Peyer's patch (tissue), 4 donors: ENCODE data around the gene NEDD4L.

Source experiments
- POLR2A ChIP-seq, 2 donors: fragments of 450-650 bp; IDR thresholded peaks; one replicate each; pipeline ENCODE4 v1.5.1; 2017; ENCODE audit warnings: antibody characterized with exemption in 2 of 2, mild to moderate bottlenecking in 2 of 2, moderate library complexity in 2 of 2
- TF ChIP-seq, protein P1 (sequence below), 6 experiments: fragments of 450-650 bp in 4 of 6; fragments of 200-600 bp in 2 of 6; sonication (generic) in 1 of 6; IDR thresholded peaks; one replicate each; pipeline ENCODE4 v1.5.1; 2017 to 2019; ENCODE audit warnings: antibody characterized with exemption in 6 of 6, mild to moderate bottlenecking in 3 of 6, moderate library complexity in 1 of 6

DNA sequence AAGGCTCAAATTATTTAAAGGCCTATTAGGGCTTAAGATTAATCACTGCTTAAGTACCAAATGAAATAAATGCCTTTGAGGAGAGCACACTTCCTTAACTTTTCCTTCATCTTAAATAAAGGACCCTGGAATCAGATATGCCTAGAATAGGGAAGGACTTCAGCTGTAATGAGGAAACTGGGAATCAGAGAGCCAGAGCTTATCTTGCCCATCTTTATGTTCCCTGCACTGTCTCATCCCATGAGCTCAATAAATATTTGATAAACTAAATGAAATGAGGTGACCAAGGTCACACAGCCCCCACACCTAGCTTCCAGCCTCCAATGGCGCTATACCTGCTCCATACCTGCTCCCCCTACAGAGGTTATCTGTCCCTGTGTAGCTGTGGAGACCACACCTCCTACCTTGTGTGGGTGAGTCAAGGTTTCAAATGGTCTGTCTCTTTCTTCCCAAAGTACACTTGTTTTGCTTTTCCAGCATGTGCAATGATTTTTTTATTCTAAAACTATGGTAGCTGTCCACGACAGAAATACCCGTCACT lies 23.4 kb upstream of the NEDD4L start:
- TF ChIP-seq, protein P1, sequence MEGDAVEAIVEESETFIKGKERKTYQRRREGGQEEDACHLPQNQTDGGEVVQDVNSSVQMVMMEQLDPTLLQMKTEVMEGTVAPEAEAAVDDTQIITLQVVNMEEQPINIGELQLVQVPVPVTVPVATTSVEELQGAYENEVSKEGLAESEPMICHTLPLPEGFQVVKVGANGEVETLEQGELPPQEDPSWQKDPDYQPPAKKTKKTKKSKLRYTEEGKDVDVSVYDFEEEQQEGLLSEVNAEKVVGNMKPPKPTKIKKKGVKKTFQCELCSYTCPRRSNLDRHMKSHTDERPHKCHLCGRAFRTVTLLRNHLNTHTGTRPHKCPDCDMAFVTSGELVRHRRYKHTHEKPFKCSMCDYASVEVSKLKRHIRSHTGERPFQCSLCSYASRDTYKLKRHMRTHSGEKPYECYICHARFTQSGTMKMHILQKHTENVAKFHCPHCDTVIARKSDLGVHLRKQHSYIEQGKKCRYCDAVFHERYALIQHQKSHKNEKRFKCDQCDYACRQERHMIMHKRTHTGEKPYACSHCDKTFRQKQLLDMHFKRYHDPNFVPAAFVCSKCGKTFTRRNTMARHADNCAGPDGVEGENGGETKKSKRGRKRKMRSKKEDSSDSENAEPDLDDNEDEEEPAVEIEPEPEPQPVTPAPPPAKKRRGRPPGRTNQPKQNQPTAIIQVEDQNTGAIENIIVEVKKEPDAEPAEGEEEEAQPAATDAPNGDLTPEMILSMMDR (IDR thresholded peaks at IDR 0.05) = no peak
- TF ChIP-seq POLR2A (IDR thresholded peaks at IDR 0.05) = no peak
